GM19240 (cell line): ENCODE measurements around the gene NACAD.

ENCODE experiments used
- DNase-seq: peaks from one replicate; pipeline ENCODE4 v3.0.0; 2011; ENCODE audit warnings: low spot score; ENCODE audit not compliant: insufficient read length

Gene NACAD

DNA sequence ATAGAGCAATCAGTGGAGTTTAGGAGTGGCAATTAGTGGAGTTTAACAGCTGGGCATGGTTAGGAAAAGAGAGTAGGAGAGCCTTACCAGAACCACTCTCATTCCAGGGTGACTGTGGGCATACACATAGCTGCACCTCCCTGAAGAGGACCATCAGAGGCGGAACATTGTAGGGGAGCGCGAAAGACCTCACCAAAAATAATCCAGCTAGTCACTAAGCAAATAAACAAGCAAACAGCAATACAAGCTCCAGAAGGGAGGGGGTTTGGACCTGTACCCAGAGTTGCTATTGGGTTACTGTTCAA is 4.1 kb upstream of the NACAD start:
- no peak for DNase-seq

GRCh38 chr7:45092100-45092930 is 3.5 kb upstream of the NACAD start:
- no peak for DNase-seq

DNA sequence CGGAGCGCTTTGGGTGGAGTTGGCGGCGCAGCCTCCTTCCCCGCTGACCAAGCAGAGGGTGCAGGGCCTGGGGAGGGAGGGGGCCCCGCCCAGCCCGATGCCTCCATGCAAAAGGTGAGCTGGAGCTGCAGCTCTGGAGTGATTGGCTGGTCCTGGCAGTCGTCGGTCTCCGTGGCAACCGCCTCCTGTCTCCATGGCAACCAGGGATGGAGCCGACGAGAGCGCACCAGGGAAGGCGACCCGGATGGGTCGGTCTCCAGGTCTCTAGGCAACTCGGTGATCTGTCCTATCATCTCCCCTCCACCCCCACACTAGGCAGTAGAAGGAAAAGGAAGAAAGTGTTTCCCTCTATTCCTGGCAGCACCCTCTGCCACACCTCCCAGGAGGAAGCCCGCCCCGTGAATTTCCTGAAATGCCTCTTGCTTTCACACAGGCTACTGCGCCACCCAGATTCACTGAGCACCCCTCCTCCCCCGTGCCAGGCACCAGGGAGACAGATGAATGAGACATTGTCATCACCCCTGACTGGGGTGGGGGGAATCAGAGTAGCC is 647 bp upstream of the NACAD start:
- peak; percentile 57 for DNase-seq

DNA sequence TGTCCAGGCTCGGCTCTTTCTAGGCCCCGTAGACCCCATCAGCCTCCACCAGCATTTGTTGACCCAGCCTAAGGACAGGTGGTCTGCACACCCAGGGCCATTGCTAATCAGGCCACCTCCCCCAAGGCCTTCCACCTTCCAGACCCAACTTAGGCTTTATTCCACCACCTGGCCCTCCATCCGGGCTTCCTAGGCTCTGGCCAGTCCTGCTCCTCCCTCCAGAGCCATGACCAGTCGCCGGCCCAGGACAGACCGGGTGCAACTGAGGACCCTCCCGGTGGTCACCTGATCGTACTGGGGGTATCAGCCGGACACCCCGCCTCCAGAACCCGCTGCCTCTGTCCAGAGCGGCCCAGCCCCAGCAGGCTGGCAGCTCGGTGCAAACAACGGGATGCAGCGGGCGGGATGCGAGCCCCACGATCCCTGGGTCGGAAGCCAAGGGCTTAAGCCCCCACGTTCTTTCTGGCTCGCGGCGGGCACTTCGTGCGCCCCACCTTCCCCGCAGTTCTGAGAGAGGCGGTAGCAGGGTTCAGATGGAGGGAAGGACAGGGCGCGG is 545 bp downstream of the NACAD start:
- no peak for DNase-seq

GRCh38 chr7:45087301-45088145 is 1.2 kb downstream of the NACAD start:
- no peak for DNase-seq

DNA sequence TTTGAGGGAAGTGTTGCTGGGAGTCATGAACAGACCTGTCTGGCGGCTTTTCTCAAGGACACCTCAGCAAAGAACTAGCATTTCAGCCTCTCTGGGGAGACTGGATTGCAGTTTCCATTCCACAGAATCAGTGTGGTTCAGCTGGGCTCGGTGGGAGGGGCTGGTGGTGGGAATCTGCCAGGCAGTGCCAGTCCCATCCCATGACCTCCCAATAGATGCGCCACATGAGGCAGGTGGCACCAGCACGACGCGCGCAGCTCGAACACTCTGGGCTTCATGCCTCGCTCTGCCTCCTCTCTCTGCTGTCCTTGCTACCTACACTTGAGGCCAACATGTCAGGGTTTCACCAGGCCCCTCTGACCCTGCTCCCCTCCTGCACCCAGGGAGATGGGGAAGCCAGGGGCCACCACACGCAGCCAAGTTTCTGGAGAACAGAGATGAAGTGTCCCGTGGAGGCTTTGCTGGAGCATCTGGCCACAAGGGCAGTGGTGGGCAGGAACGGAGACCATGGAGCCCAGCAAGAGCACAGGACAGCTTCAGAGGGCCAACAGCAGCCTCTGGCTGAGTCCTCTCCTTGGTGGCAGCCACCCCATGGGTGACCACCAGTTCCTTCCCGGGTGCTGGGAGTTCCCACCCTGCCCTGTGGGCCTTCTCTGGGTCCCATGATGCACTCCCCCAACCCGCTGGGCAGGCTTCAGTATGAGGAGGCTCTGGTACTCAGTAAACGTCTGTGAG is 2.3 kb downstream of the NACAD start:
- no peak for DNase-seq

GRCh38 chr7:45085619-45086200 is 3.1 kb downstream of the NACAD start:
- DNase-seq, result no peak

- no peak for DNase-seq
Measured at GRCh38 chr7:45084901-45085618, 3.7 kb downstream of the NACAD start.

DNA sequence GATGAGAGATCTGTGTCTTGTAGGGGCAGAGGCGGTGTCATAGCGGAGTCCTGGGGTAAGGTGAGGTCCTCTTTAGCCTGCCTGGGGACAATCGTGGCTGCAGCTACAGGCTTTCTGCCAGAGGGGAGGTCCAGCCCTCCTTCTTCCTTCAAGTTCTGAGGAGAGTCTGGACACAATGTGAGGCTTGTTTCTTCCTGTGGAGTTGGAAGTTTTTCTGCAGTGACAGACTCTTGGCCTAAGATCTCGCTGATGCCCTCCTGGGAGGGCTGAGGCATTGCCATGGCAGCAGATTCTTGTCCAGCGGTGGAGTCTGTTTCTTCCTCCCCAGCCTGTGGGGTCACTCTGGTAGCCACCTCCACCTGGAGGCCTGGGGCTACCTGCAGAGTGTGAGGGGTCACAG is 4.4 kb downstream of the NACAD start:
- no peak for DNase-seq

- no peak for DNase-seq
Measured at GRCh38 chr7:45082831-45083331, 5.9 kb downstream of the NACAD start.

DNA sequence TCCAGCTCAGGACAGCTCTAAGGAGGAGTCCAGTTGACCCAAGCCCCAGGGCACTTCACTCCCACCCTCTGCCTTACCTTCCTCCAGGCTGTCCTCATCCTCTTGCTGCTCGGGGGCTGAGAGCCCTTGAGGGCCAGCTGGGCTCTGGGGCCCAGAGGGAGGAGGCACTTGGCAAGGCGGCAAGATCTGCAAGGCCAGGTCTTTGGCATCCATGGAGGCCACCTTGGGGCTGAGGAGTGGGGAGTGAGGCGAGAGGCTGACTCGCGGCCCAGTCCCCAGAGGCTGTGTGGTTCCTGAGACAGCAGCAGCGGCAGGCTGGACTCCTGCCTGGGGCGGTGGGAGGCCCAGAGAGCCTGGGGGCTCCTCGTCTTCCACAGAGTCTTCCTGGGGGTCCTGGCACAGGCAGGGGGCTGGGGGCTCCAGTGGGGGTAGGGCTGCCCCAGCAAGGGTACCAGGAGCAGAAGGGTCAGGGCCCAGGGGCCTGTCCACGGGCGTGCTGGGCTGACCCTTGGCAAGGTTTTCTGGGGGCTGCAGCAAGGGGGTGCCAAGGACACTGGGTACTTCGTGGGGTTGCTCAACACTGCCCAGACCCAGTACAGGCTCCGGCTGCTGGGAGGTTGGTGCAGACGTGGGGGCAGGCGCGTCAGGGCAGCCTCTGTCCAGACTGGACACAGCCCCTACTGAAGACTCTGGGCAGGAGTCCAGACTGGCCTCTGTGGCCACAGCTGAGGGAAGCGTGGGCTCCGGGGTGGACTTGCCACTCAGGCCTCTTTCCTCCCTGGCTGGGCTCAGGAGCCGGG is 6.5 kb downstream of the NACAD start:
- DNase-seq, result no peak

DNA sequence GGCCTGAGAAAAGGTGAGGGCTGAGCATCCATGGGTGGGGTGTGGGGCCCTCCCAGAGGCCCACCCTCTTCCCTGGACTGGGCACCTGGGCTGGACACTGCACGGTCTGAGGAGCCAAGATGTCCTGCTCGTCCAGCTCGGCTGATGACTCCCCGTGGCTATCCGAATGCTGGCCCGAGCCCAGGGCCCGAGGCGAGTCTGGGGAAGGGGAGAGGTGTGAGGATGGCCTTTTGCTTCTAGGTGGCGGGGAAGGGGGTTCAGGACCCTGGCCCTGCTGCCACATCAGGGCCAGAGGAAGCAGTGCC is 7.1 kb downstream of the NACAD start:
- DNase-seq, result no peak

DNA sequence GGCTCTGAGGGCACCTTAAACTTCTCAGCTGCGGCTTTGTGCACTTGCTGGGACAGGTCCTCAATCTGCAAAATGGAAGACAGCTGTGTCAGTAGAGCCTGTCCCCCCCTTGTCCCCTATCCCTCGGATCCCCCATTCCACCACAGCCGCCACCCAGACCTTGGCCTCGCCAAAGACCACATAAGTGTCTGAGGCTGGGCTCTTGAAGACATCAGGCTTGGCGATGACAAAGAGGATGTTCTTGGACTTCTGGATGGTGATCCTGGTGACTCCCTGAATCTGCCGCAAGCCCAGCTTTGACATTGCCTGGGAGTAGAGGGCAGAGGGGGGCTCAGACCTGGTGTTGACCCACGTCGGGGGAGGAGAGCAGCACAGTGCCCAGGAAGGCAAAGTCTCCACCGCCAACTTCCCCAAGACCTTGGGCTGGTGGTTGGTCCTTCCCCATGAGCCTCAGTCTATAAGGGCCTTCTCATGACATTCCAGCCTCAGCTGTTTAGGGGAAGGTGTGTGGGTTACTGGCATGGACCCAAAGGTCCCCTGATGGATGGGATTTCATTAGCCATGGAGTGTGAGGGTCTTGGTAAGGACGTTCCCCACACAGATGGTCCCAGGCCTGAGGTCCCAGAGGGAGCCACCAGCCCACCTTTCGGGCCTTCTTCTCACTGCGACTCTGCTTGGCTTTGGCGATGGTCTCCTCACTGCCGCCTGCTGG is 7.7 kb downstream of the NACAD start:
- DNase-seq, result no peak

- no peak for DNase-seq
Measured at GRCh38 chr7:45080265-45080957, 8.4 kb downstream of the NACAD start.

DNA sequence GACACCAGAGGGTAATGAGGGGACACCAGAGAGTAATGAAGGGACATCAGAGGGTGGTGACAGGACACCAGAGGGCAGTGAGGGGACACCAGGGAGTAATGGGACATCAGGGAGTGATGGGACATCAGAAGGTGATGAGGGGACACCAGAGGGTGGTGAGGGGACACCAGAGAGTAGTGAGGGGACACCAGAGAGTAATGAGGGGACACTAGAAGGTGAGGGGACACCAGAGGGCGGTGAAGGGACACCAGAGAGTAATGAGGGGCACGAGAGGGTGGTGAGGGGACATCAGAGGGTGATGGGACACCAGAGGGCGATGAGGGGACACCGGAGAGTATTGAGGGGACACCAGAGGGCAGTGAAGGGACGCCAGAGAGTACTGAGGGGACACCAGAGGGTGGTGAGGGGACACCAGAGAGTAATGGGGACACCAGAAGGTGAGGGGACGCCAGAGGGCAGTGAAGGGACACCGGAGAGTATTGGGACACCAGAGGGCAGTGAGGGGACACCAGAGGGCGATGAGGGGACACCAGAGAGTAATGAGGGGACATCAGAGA is 10.6 kb downstream of the NACAD start:
- no peak for DNase-seq

DNA sequence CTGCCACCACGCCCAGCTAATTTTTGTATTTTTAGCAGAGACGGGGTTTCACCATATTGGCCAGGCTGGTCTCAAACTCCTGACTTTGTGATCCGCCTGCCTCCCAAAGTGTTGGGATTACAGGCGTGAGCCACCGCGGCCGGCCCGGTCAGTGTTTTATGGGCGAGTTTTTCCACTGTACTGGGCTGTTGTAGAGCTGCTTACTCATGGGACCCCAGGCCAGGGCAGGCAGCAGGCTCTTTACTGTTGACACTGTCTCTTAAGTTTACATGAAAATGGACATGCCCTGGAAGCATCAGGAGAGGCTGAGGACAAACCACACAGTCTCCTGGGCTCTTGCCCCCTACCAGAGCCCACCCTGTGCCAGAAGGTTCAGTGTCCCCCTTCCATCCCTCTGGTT is 11.2 kb downstream of the NACAD start:
- DNase-seq, result no peak

DNA sequence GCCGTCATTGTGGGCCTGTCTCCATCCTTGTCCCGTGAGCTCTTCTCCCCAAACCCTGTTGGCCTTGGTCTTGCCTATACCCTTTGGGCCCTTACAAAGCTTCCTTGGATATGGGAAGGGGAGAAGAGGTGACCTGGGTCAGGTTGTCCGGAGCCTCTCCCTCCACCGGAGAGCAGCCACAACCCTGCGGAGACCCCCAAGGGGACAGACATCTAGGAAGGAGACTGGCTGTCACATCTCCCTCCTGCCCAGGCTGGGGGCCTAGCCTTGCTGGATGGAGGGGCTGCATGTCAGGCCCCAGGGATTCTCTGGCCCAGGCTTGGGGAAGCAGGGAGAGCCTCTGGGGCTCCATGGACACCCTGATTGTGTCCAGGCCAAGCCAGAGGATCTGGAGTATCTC is 11.8 kb downstream of the NACAD start:
- DNase-seq, result no peak
